KMS-11 (cell line): ENCODE results near the gene PNPO.

ENCODE experiments used
- H2AFZ ChIP-seq: fragments of 200-600 bp; sonication (generic); 2 replicates; pipeline ENCODE4 v1.6.1; 2016; ENCODE audit warnings: antibody characterized with exemption, mixed run types, low read depth
- H3K27ac ChIP-seq: fragments of 200-600 bp; sonication (generic); 2 replicates; pipeline ENCODE4 v1.6.1; 2016; ENCODE audit warnings: mild to moderate bottlenecking, mixed run types
- H3K27me3 ChIP-seq: fragments of 200-600 bp; sonication (generic); 2 replicates; pipeline ENCODE4 v1.6.1; 2017; ENCODE audit warnings: mild to moderate bottlenecking, low read depth, mixed run types, moderate library complexity; ENCODE audit not compliant: insufficient read depth
- H3K36me3 ChIP-seq: fragments of 200-600 bp; sonication (generic); 2 replicates; pipeline ENCODE4 v1.6.1; 2017; ENCODE audit warnings: mild to moderate bottlenecking, mixed run types; ENCODE audit not compliant: insufficient read depth
- H3K4me1 ChIP-seq: fragments of 200-600 bp; sonication (generic); 2 replicates; pipeline ENCODE4 v1.6.1; 2016; ENCODE audit warnings: mild to moderate bottlenecking, low read depth, mixed run types; ENCODE audit not compliant: poor library complexity, severe bottlenecking
- H3K4me2 ChIP-seq: fragments of 200-600 bp; sonication (generic); 2 replicates; pipeline ENCODE4 v1.7.0; 2016; ENCODE audit warnings: mild to moderate bottlenecking, mixed run types
- H3K4me3 ChIP-seq: fragments of 200-600 bp; sonication (generic); IDR thresholded peaks from 2 replicates; pipeline ENCODE4 v1.6.1; 2017; ENCODE audit warnings: low read depth, low read length, mixed read lengths; ENCODE audit not compliant: insufficient read depth
- H3K79me2 ChIP-seq: fragments of 200-600 bp; sonication (generic); 2 replicates; pipeline ENCODE4 v1.6.1; 2016; ENCODE audit warnings: low read depth, mixed run types; ENCODE audit not compliant: insufficient read depth
- H3K9ac ChIP-seq: fragments of 200-600 bp; sonication (generic); 2 replicates; pipeline ENCODE4 v1.6.1; 2016; ENCODE audit warnings: mild to moderate bottlenecking, mixed run types
- H4K20me1 ChIP-seq: fragments of 200-600 bp; sonication (generic); 2 replicates; pipeline ENCODE4 v1.6.1; 2016; ENCODE audit warnings: mild to moderate bottlenecking, mixed run types; ENCODE audit not compliant: insufficient read depth
- CTCF ChIP-seq: fragments of 200-600 bp; sonication (generic); conservative IDR thresholded peaks from 2 replicates; pipeline ENCODE4 v1.6.1; 2017; ENCODE audit warnings: low read depth, mild to moderate bottlenecking, antibody characterized with exemption, low read length, moderate library complexity, mixed read lengths

PNPO gene

GRCh38 chr17:47906443-47906842 lies 34.9 kb upstream of the PNPO start:
- no peaks in the 10 kb centered on the region for H4K20me1 ChIP-seq
- peaks cover 9% of the 10 kb centered on the region for H3K4me1 ChIP-seq
- no peak overlapping the region for H3K4me2 ChIP-seq
- no peaks in the 10 kb centered on the region for H3K36me3 ChIP-seq
- no peak overlapping the region for H2AFZ ChIP-seq
- H3K9ac ChIP-seq, result no peak overlapping the region
- no peak for TF ChIP-seq CTCF
- no peaks in the 10 kb centered on the region for H3K79me2 ChIP-seq
- no peak overlapping the region for H3K4me3 ChIP-seq
- no peak overlapping the region for H3K27ac ChIP-seq
- H3K27me3 ChIP-seq, result no peaks in the 10 kb centered on the region

- no peak overlapping the region for H3K4me2 ChIP-seq
- no peaks in the 10 kb centered on the region for H3K36me3 ChIP-seq
- no peak for TF ChIP-seq CTCF
- H4K20me1 ChIP-seq, result no peaks in the 10 kb centered on the region
- H2AFZ ChIP-seq, result no peak overlapping the region
- peaks cover 9% of the 10 kb centered on the region for H3K4me1 ChIP-seq
- H3K4me3 ChIP-seq, result no peak overlapping the region
- H3K79me2 ChIP-seq, result no peaks in the 10 kb centered on the region
- no peaks in the 10 kb centered on the region for H3K27me3 ChIP-seq
- H3K27ac ChIP-seq, result no peak overlapping the region
- H3K9ac ChIP-seq, result no peak overlapping the region
These were observed 33.3 kb upstream of the PNPO start for GRCh38 chr17:47907932-47908562.

GRCh38 chr17:47913050-47913449 lies 28.3 kb upstream of the PNPO start:
- no peaks in the 10 kb centered on the region for H3K79me2 ChIP-seq
- no peaks in the 10 kb centered on the region for H3K27me3 ChIP-seq
- H3K9ac ChIP-seq, result no peak overlapping the region
- no peak for TF ChIP-seq CTCF
- H3K4me2 ChIP-seq, result no peak overlapping the region
- no peak overlapping the region for H3K27ac ChIP-seq
- H4K20me1 ChIP-seq, result no peaks in the 10 kb centered on the region
- peaks cover 4% of the 10 kb centered on the region for H3K4me1 ChIP-seq
- H3K4me3 ChIP-seq, result no peak overlapping the region
- no peak overlapping the region for H2AFZ ChIP-seq
- H3K36me3 ChIP-seq, result no peaks in the 10 kb centered on the region

- no peak overlapping the region for H3K4me2 ChIP-seq
- H2AFZ ChIP-seq, result no peak overlapping the region
- H3K4me3 ChIP-seq, result no peak overlapping the region
- no peaks in the 10 kb centered on the region for H3K27me3 ChIP-seq
- no peak overlapping the region for H3K27ac ChIP-seq
- H3K9ac ChIP-seq, result no peak overlapping the region
- no peaks in the 10 kb centered on the region for H3K4me1 ChIP-seq
- no peaks in the 10 kb centered on the region for H3K79me2 ChIP-seq
- no peaks in the 10 kb centered on the region for H4K20me1 ChIP-seq
- no peak for TF ChIP-seq CTCF
- no peaks in the 10 kb centered on the region for H3K36me3 ChIP-seq
These were observed 26.9 kb upstream of the PNPO start for GRCh38 chr17:47914306-47914948.
